Measurements from ENCODE around the gene PDE2A.

The PDE2A gene

DNA sequence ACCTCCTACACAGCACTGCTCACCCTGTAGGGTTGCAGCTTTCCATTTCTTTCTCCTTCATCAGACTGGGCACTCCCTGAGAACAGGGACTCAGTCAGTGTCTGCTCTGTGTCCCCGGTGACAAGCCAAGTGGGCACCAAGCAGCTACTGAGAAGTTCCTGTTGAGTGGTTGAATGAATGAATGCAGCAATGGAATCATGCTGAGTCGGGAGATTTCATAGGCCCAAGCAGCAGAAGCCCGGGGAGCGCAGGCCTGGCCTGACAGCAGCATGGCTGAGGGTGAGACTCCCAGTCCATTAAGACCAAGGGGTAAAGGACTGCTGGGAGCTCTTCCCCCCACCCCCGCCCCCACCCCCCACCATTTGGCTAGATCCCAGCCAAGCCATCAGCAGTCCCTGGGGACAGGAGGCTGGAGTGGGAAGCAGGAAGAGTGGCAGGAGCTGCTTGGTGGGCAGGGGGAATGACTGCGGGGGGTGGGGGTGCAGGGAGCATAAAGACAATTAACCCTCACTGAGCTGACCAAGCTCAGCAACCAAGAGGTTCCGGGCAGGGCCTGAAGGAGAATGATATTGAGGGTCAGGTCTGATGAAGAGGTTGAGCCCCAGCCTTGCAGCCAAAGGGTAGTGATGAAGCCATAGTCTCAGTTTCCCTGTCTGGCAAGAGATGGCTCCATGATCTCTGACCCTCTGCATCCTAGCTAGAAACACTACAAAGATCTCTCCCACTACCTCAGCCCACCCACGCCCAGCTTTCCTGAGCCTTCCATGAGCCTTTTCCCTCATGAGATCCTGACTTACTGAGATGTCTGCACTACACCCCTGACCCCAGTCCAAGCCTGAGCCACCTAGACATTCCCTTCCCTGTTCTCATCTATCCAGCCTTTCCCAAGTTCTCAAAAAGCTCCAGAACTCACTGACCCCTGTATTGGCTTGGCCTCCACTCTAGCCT lies 2.8 kb downstream of the PDE2A start:
- in situ Hi-C loops (cut with HindIII; ENCODE audit: low pct_ligation_motif_present, low pct_unique_long_range_greater_than_20kb, low sequenced_read_pairs) = no loop called here
- no peak for DNase-seq

GRCh38 chr11:72670041-72670440 lies 4.2 kb downstream of the PDE2A start:
- no peak for DNase-seq
- in situ Hi-C loops (cut with HindIII; ENCODE audit: low pct_ligation_motif_present, low pct_unique_long_range_greater_than_20kb, low sequenced_read_pairs) = no loop called here

- in situ Hi-C loops (cut with HindIII; ENCODE audit: low pct_ligation_motif_present, low pct_unique_long_range_greater_than_20kb, low sequenced_read_pairs) = no loop called here
- no peak for DNase-seq
These were observed 4.7 kb downstream of the PDE2A start for GRCh38 chr11:72669527-72669926.

DNA sequence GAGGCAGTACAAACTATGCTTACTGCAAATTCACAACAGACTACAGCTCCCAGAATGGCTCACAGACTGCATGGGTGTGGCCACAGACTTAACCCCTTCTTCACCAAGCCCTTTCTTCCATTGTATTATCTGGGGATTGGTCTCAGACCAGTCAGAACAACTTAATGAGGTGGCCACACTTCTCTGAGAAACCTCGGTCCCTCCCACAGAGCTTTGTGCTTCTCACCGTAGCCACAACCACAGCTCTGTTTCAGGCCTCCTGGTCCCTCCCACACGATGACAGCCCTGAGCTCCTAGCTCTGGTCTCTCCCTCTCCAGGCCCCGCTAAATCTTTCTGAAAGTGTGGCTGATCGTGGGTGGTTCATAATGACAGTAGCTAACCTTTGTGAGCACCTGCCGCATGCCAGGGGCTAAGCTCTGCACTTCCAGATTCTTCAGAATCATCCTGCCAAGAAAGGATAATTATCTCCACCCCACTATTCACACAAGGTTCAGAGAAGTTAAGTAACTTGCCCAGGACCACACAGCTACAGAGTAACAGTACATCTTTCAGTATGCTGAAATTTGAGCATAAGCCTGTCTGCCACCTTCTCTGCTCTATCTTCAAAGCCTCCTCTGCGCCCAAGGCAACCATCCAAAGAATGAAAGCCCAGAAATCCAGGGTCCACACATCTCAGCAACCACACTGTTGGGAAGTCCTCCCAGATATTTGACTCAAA lies 5.4 kb downstream of the PDE2A start:
- no peak for DNase-seq
- in situ Hi-C loops (cut with HindIII; ENCODE audit: low pct_ligation_motif_present, low pct_unique_long_range_greater_than_20kb, low sequenced_read_pairs) = no loop called here

GRCh38 chr11:72665911-72666472 lies 8.2 kb downstream of the PDE2A start:
- no peak for DNase-seq
- in situ Hi-C loops (cut with HindIII; ENCODE audit: low pct_ligation_motif_present, low pct_unique_long_range_greater_than_20kb, low sequenced_read_pairs) = no loop called here

DNA sequence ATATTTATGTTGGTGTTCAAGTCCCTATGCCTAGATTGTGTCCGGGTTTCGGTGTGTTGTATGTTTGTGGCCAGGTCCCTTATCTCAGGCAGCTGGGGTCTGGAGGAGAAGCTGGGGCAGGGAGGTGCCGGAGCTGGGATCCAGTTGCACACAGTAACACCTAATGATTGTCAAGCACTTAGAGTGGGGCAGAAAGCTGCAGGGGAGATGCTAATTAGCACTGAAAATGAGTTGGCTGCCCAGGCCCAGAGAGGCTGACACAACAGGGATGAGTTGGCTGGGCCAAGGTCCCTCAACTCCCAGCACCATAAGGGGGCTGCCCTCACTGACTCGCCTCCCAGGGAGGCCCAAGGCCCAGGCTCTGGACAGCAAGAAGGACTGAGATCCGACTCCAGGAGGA lies 12.2 kb downstream of the PDE2A start:
- DNase-seq = no peak
- in situ Hi-C loops (cut with HindIII; ENCODE audit: low pct_ligation_motif_present, low pct_unique_long_range_greater_than_20kb, low sequenced_read_pairs) = no loop called here

- in situ Hi-C loops (cut with HindIII; ENCODE audit: low pct_ligation_motif_present, low pct_unique_long_range_greater_than_20kb, low sequenced_read_pairs) = no loop called here
These were observed 12.7 kb downstream of the PDE2A start for GRCh38 chr11:72661486-72661885.

DNA sequence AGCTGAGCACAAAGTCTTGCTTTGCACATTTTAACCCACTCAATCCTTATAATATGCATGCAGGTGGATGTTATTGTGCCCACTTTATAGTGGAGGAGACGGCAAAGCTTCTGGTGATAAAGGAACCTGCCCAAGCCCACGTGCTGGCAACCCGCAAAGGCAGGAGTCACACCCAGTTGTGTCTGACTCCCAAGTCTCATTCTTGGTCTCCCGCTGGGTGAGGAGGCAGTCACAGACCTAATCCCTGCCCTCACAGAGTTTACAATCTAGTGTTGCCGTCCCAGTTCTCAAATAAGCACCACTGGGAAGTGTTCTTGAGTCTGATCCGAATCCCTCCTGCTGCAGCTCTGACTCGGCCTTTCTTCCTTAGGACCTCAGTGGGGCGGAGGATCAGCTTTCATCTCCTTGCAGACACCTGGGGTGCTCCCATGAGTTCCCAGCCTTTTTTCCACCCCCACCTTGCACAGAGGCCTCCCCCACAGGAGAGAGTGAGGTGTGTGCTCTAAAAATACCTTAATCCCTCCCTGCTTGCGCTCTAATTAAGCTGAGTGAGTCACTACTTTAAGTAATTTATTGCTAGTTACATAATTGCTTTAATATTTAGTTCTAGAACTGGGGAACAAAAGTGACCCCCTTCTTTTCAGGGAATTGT lies 15.1 kb downstream of the PDE2A start:
- no peak for DNase-seq
- in situ Hi-C loops (cut with HindIII; ENCODE audit: low pct_ligation_motif_present, low pct_unique_long_range_greater_than_20kb, low sequenced_read_pairs) = no loop called here

More at GRCh38 chr11:72661486-72661885, 12.7 kb downstream of the PDE2A start:
- no peak for DNase-seq

DNA sequence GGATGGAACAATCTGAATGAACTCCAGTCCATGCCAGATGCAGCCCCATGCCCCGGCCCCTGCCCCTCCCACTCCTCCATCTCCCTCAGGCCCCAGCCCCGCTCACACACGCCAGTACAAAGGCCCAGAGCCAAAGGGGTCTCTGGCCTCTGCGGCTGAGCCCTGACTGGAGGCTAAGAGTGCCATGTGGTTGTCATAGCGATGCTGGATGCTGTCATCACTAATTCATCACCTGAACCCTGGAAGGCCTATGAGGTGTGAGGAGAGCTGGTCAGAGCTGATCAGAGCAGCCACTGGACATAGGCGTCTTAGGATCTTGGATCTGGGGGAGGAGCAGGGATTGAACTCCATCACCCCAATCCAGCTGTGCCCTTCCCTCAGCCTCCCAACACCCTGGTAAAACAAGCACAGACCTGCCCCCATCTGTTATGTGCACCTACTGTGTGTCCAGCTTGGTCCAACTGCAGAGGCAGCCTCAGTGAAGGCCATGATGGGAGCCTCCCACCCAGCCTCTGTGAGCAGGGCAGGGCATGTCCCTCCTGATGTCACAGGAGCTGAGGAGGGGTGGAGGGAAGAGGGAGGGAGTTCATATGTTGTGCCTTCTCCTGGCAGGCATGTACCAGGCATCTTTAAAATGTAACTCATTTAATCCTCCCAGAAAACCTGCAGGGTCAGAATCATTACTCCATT lies 16.7 kb downstream of the PDE2A start:
- no peak for DNase-seq
- in situ Hi-C loops (cut with HindIII; ENCODE audit: low pct_ligation_motif_present, low pct_unique_long_range_greater_than_20kb, low sequenced_read_pairs) = no loop called here

DNA sequence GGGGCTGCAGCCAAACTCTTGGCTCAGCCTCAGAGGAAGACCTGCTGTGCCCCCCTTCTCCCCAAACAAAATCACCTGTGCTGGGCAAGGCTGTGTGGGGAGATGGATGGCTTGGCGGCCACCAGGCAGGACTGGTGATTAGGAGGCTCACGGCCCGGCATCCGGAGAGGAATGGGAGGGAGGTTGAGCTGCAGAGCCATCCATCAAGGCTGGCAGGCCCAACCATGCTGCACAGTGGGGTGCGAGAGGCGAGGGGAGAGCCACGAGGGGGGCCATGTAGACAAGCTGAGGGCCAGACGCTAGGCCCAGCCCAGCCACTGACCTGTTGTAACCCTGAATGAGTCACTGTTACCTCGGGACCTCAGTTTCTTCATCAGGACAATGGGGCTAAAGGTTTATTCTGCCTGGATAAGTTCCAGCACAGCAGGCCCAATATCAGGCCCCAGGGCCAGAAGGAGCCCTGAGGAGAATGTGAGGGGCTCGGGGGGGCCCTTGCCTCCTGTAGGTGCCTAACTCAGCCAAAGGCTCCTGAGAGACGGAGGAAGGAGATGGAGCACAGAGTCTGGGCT lies 18.2 kb downstream of the PDE2A start:
- no peak for DNase-seq
- in situ Hi-C loops (cut with HindIII; ENCODE audit: low pct_ligation_motif_present, low pct_unique_long_range_greater_than_20kb, low sequenced_read_pairs) = no loop called here

DNA sequence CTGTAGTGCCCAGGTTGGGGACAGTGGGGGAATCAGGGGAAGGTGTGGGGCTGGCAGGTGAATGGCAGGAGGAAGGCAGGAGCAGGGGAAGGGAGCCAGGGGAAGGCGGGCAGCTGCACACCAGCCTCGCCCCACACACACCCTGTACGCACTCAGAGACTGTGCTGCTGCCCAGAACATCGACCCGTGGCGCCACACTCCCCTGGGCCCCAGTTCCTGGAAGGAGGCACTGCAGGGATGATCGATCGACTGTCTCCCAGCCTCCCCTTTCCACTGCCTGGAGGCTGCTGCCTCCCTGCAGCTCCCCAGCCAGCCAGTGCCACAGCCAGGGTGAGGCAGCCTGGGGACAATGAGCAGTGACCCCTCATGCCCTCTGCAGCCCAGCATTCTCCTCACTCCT lies 19.2 kb downstream of the PDE2A start:
- no peak for DNase-seq
- in situ Hi-C loops (cut with HindIII; ENCODE audit: low pct_ligation_motif_present, low pct_unique_long_range_greater_than_20kb, low sequenced_read_pairs) = no loop called here

DNA sequence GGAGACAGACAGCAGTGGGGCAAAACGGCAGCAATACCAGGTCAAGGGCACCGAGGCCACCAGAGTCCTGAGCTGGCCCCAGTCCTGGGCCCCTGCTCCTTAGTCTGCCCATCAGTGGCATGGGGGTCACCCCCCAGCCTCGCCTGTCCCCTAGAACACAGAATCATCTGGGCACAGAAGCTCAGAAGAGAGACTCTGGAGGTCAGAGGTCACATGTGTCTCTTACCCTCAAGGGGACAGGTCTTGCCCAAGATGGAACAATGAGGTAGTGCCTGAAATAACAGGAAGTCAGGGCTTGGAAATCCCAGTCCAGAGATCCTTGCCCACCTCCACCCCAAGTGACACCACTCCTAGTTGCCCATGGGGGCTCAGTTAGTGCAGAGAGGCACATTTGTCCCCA lies 20.6 kb downstream of the PDE2A start:
- DNase-seq = no peak
- in situ Hi-C loops (cut with HindIII; ENCODE audit: low pct_ligation_motif_present, low pct_unique_long_range_greater_than_20kb, low sequenced_read_pairs) = no loop called here

DNA sequence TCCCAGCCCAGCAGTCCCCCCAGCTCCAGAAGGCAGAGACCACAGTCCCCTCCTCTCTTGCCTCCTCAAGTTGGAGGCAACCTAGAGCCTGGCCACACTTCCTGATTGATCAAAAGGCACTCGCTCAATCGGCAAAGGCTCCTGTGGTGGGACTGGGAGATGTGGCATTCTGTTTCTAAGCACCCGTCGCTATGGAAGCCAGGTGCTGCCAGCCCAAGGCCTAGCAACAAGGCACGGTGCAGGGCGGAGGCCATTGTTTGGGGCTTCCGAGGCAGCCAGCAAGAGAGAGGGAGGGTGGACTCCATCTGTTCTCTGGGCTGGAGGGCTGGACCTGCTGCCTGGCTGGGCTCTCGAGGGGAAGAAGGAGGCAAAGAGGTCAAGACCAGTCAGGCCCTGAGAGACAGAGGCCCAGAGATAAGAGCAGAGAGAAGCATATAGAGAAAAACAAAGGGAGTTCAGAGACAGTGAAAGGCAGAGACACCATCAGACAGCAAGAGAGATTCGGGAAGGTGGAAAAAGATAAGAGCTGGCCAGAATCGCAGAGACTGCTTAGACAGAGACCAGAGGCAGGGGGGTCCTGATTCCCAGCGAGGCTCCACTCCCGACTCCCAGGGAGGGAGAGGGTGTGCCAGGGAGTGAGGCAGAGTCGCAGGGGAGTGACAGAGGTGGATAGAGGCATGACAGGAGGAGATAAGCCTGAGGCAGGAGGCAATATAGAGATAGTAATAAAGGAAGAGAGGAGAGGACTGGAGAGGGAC lies 21.2 kb downstream of the PDE2A start:
- in situ Hi-C loops (cut with HindIII; ENCODE audit: low pct_ligation_motif_present, low pct_unique_long_range_greater_than_20kb, low sequenced_read_pairs) = no loop called here
- no peak for DNase-seq

- in situ Hi-C loops (cut with HindIII; ENCODE audit: low pct_ligation_motif_present, low pct_unique_long_range_greater_than_20kb, low sequenced_read_pairs) = no loop called here
- no peak for DNase-seq
These were observed 22.1 kb downstream of the PDE2A start for GRCh38 chr11:72652133-72652532.

DNA sequence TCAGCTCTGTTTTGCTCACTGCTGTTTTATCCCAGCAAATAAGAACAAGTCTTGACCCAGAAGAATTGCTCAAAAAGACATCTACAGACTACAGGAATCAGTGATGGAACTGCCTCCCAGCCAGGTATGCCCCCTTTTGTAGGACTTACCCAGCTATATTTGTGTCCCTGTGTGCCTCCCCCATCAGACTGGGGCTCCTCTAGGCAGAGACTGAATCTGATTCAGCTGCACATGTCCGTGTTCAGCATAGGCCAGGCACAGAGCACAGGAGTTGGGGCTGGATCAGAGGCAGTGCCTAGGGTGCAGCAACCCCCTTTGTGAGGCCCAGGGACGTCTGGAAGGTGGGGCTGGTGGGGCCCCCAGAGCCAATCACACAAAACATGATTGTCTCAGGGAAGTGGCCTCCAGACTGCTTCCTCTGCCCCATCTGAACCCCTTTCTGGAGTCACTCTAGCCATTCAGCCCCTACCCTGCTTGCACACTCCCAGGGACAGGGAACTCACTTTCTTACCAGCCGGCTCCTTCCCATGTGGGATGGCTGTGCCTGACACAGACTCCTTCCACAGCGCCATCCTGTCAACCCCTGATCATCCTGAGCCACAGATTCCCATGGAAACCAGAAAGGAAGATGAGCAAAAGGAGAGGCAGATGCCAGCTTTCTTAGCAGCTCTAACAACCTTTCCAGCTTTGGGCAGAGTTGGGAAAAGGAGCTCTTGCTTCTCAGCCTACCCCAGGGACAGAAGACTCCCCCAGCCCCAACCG lies 24.8 kb downstream of the PDE2A start:
- DNase-seq = no peak
- in situ Hi-C loops (cut with HindIII; ENCODE audit: low pct_ligation_motif_present, low pct_unique_long_range_greater_than_20kb, low sequenced_read_pairs) = no loop called here

DNA sequence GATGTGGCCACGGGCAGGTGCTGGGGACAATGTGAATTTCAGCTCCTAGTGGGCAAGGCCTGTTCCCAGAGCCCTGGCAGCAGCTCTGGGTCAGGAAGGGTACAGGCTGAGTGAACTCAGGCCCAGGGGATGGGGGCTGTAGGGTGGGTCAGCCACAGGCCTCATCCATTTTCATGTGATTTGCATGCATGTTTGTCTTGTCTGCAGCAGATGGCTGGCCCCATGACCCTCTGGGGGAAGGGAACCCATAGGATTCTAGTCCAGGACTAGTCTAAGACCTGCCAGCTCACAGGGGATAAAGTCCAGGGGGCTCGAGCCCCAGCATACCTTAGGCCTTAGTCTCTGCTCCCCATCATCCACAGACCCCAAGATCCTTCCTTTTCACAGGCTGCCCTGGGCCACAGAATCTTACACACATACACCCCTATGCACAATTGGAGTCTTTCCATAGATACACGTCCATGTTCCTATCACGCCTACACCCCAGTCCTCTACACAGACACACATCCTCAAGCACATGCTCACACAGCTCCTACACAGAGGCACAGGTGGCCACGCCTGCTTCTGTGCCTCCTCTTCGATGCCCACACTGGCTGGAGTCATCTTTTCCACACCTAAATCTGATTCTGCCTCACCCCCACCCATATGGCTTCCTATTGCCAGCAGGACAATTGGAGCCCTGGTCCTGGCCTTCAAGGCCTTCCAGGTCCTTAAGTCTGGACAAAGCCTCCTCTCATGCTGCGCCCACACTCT lies 25.7 kb downstream of the PDE2A start:
- DNase-seq = no peak
- in situ Hi-C loops (cut with HindIII; ENCODE audit: low pct_ligation_motif_present, low pct_unique_long_range_greater_than_20kb, low sequenced_read_pairs) = no loop called here

All from ACHN (cell line).